Chondrocyte (in vitro differentiated cells): ENCODE data around the gene HPCAL1. TPM values are rescaled to one million over a fixed set of nuclear protein-coding genes. Genes with fewer than 3 reads are reported as not detected.

Source experiments
- DNase-seq: peaks from one replicate; pipeline ENCODE4 v3.0.0; 2021; ENCODE audit warnings: mixed read lengths, low spot score
- H3K27ac Mint-ChIP-seq: one replicate; pipeline ENCODE4 v1.8.0; 2021; ENCODE audit warnings: mild to moderate bottlenecking, moderate library complexity, mixed read lengths; ENCODE audit not compliant: unreplicated experiment
- H3K27me3 Mint-ChIP-seq: 2 replicates; pipeline ENCODE4 v1.8.0; 2021; ENCODE audit warnings: low read depth, mixed read lengths
- H3K36me3 Mint-ChIP-seq: 2 replicates; pipeline ENCODE4 v1.8.0; 2021; ENCODE audit warnings: low read depth, mixed read lengths
- H3K4me1 Mint-ChIP-seq: 2 replicates; pipeline ENCODE4 v1.8.0; 2021; ENCODE audit warnings: low read depth, mild to moderate bottlenecking, mixed read lengths
- H3K4me3 Mint-ChIP-seq: one replicate; pipeline ENCODE4 v1.8.0; 2021; ENCODE audit warnings: mild to moderate bottlenecking, moderate library complexity, mixed read lengths; ENCODE audit not compliant: unreplicated experiment
- H3K9me3 Mint-ChIP-seq: 2 replicates; pipeline ENCODE4 v1.8.0; 2021; ENCODE audit warnings: low read depth, mixed read lengths
- CTCF ChIP-seq: fragments of 200-600 bp; sonication (generic); IDR thresholded peaks from 2 replicates; pipeline ENCODE4 v1.5.0; 2021; ENCODE audit warnings: antibody characterized with exemption, mild to moderate bottlenecking, moderate library complexity
- total RNA-seq: library from RNA; stranded (reverse); gene quantifications from 3 replicates; pipeline ENCODE4 v1.2.1, GENCODE V29; 2021

HPCAL1 gene
- total RNA-seq, 1 donor from 2014 or later: 19.3 TPM

- no peak overlapping the region for H3K4me3 Mint-ChIP-seq
Measured at GRCh38 chr2:10337449-10338269, 35.0 kb downstream of the HPCAL1 start.

GRCh38 chr2:10338270-10339188 lies 35.8 kb downstream of the HPCAL1 start:
- Mint-ChIP-seq H3K9me3 (peaks cover 4% of the 10 kb centered on the region), H3K27me3 (no peaks in the 10 kb centered on the region), H3K4me3 (no peak overlapping the region), H3K36me3 (peaks cover 2% of the 10 kb centered on the region), H3K4me1 (peaks cover 23% of the 10 kb centered on the region), H3K27ac (no peak overlapping the region)
- DNase-seq: peak; percentile 86
- TF ChIP-seq CTCF: no peak

More at GRCh38 chr2:10337449-10338269, 35.0 kb downstream of the HPCAL1 start:
- TF ChIP-seq CTCF: no peak
- peaks cover 2% of the 10 kb centered on the region for H3K36me3 Mint-ChIP-seq
- peaks cover 4% of the 10 kb centered on the region for H3K9me3 Mint-ChIP-seq
- H3K27ac Mint-ChIP-seq: no peak overlapping the region
- no peaks in the 10 kb centered on the region for H3K27me3 Mint-ChIP-seq
- DNase-seq: peak; percentile 35
- peaks cover 25% of the 10 kb centered on the region for H3K4me1 Mint-ChIP-seq

DNA sequence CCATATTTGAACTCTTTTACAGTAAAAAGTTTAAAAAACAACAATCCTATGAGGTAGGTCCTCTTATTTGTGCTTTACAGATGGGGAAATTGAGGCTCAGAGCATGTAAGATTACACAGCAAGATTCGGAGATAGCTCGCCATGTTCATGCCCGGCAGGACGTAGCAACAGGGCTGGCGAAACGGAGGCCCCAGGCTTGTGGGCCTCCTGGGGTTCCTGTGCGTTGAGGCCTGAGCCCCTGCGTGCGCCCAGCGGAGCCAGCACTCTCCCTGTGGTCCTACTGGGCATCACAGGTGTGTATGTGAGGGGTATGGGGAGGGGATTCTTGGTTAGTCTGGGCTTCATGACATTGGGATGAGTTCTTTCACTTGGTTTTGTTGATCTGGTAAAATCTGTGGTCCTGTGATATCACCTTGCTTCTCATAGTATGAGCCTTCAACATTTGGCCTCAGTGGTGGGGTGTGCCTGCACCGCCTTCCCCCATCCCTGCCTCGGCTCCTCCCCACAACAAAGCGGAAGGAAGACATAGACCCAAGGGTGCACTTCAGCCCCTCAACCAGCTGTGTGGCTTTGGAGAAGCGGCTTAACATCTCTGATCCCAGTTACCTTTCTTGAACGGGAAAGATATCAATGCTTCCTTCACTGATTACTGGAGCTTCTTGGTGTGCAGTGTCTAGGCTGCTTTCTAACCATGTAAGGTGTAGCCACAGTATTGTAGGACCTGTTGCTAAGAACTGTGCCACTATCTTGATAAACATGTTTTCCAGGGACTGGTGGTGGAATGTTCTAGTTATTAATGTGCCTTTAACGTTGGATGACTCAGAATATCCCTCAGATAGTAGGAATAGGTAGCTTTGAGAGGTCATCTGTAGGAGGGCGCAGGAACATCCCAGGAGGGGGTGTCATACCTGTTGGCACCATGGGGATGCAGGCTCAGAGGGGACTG lies 37.2 kb downstream of the HPCAL1 start:
- no peaks in the 10 kb centered on the region for H3K27me3 Mint-ChIP-seq

DNA sequence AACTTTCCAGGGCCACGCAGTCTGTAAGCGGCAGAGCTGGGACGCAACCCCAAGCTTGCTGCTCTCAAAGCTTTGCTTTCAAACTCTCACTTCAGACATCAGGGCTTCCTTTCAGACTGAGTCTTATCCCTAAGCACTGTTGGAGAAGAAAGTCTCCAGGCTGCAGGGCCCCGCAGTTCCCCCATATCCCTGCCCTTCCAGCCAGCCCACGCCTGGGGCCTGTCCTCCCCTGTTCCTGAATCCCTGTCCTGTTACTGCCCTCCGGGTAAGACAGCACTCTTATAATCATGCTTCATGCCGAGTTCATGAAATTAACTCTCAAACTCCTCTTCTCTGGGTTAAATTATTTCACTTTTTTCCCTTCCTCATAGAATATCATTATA lies 37.9 kb downstream of the HPCAL1 start:
- peak; percentile 33 for DNase-seq
- Mint-ChIP-seq H3K4me3 (no peak overlapping the region), H3K36me3 (no peaks in the 10 kb centered on the region), H3K27ac (no peak overlapping the region), H3K27me3 (no peaks in the 10 kb centered on the region), H3K4me1 (peaks cover 31% of the 10 kb centered on the region), H3K9me3 (no peaks in the 10 kb centered on the region)
- TF ChIP-seq CTCF: no peak

More for the DNA sequence above, 37.2 kb downstream of the HPCAL1 start:
- no peak overlapping the region for H3K4me3 Mint-ChIP-seq
- H3K36me3 Mint-ChIP-seq: peaks cover 2% of the 10 kb centered on the region
- TF ChIP-seq CTCF: no peak
- peak; percentile 58 for DNase-seq
- H3K4me1 Mint-ChIP-seq: peaks cover 29% of the 10 kb centered on the region
- H3K9me3 Mint-ChIP-seq: peaks cover 4% of the 10 kb centered on the region
- no peak overlapping the region for H3K27ac Mint-ChIP-seq
